Measurements from ENCODE around the gene CDC20.

CDC20 gene

DNA sequence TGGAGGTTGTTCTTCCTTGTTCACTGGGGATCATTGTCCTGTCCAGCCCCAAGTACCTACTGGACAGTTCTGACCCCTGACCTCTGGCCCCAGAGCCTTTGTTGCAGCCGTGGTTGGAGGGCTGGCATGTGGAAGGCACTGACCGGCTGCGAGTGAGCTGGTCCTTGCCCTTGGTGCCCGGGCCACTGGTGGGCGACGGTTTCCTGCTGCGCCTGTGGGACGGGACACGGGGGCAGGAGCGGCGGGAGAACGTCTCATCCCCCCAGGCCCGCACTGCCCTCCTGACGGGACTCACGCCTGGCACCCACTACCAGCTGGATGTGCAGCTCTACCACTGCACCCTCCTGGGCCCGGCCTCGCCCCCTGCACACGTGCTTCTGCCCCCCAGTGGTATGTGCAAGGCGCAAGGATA, 46.6 kb upstream of the CDC20 start:
- H3K79me2 ChIP-seq (ENCODE audit: control insufficient read depth, low read length) = no peaks in the 10 kb centered on the region
- no peaks in the 10 kb centered on the region for H3K4me1 ChIP-seq (ENCODE audit: control insufficient read depth, low read length)
- no peaks in the 10 kb centered on the region for H3K9me2 ChIP-seq (replicated peaks; ENCODE audit: control insufficient read depth, low read length)
- no peaks in the 10 kb centered on the region for H3K27me3 ChIP-seq (ENCODE audit: control insufficient read depth, low read length)
- H3K36me3 ChIP-seq (ENCODE audit: control insufficient read depth, low read length) = no peaks in the 10 kb centered on the region
- H3F3A ChIP-seq (ENCODE audit: control insufficient read depth, insufficient read depth) = no peaks in the 10 kb centered on the region
- no peak overlapping the region for H3K27ac ChIP-seq (ENCODE audit: low read depth, low read length)
- H3K9me3 ChIP-seq (ENCODE audit: control insufficient read depth, insufficient read depth, low read length) = no peaks in the 10 kb centered on the region
- no peak overlapping the region for H3K4me3 ChIP-seq (ENCODE audit: low read length)
- no peak overlapping the region for H3K4me2 ChIP-seq (ENCODE audit: low read length)
- H4K20me1 ChIP-seq (ENCODE audit: control insufficient read depth, insufficient read depth, low read depth, low read length) = no peaks in the 10 kb centered on the region
- TF ChIP-seq EZH2phosphoT487 (IDR thresholded peaks at IDR 0.05; ENCODE audit: borderline replicate concordance, low read length) = no peak
- TF ChIP-seq, protein P1, sequence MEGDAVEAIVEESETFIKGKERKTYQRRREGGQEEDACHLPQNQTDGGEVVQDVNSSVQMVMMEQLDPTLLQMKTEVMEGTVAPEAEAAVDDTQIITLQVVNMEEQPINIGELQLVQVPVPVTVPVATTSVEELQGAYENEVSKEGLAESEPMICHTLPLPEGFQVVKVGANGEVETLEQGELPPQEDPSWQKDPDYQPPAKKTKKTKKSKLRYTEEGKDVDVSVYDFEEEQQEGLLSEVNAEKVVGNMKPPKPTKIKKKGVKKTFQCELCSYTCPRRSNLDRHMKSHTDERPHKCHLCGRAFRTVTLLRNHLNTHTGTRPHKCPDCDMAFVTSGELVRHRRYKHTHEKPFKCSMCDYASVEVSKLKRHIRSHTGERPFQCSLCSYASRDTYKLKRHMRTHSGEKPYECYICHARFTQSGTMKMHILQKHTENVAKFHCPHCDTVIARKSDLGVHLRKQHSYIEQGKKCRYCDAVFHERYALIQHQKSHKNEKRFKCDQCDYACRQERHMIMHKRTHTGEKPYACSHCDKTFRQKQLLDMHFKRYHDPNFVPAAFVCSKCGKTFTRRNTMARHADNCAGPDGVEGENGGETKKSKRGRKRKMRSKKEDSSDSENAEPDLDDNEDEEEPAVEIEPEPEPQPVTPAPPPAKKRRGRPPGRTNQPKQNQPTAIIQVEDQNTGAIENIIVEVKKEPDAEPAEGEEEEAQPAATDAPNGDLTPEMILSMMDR (IDR thresholded peaks at IDR 0.05; ENCODE audit: low read depth, low read length, poor library complexity, severe bottlenecking) = no peak

DNA sequence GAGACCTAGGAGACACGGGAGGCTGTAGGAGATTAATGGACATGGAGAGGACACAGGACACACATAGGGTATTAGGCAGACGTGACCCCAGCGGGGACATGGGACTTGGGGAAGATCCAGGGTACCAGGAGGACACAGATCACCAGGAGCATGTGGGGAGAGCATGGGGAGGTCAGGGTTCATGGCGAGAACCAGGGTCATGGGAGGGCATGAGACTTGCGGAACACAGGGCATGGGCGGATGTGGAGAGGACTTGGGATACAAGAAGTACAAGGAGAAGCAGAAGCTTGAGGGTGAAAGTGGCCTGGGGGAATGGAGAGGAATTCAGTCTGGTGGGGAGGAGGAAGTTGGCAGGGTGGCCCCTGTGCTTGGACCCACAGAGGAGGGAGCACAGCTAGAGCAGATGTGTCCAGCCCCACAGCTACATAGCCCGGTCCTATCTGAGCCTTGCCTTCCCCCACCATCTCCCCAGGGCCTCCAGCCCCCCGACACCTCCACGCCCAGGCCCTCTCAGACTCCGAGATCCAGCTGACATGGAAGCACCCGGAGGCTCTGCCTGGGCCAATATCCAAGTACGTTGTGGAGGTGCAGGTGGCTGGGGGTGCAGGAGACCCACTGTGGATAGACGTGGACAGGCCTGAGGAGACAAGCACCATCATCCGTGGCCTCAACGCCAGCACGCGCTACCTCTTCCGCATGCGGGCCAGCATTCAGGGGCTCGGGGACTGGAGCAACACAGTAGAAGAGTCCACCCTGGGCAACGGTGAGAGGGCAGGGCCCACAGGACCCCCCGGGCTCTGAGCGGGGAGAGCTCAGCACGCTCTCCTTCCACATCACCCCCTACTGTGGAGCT, 45.9 kb upstream of the CDC20 start:
- H3K27ac ChIP-seq (ENCODE audit: low read depth, low read length) = no peak overlapping the region
- no peak overlapping the region for H3K4me2 ChIP-seq (ENCODE audit: low read length)
- no peaks in the 10 kb centered on the region for H3K9me2 ChIP-seq (replicated peaks; ENCODE audit: control insufficient read depth, low read length)
- no peak overlapping the region for H3K4me3 ChIP-seq (ENCODE audit: low read length)
- H4K20me1 ChIP-seq (ENCODE audit: control insufficient read depth, insufficient read depth, low read depth, low read length) = no peaks in the 10 kb centered on the region
- no peaks in the 10 kb centered on the region for H3K4me1 ChIP-seq (ENCODE audit: control insufficient read depth, low read length)
- H3F3A ChIP-seq (ENCODE audit: control insufficient read depth, insufficient read depth) = no peaks in the 10 kb centered on the region
- no peaks in the 10 kb centered on the region for H3K9me3 ChIP-seq (ENCODE audit: control insufficient read depth, insufficient read depth, low read length)
- no peak for TF ChIP-seq EZH2phosphoT487 (IDR thresholded peaks at IDR 0.05; ENCODE audit: borderline replicate concordance, low read length)
- TF ChIP-seq, protein P1 (IDR thresholded peaks at IDR 0.05; ENCODE audit: low read depth, low read length, poor library complexity, severe bottlenecking) = no peak
- H3K27me3 ChIP-seq (ENCODE audit: control insufficient read depth, low read length) = no peaks in the 10 kb centered on the region
- no peaks in the 10 kb centered on the region for H3K36me3 ChIP-seq (ENCODE audit: control insufficient read depth, low read length)
- no peaks in the 10 kb centered on the region for H3K79me2 ChIP-seq (ENCODE audit: control insufficient read depth, low read length)

DNA sequence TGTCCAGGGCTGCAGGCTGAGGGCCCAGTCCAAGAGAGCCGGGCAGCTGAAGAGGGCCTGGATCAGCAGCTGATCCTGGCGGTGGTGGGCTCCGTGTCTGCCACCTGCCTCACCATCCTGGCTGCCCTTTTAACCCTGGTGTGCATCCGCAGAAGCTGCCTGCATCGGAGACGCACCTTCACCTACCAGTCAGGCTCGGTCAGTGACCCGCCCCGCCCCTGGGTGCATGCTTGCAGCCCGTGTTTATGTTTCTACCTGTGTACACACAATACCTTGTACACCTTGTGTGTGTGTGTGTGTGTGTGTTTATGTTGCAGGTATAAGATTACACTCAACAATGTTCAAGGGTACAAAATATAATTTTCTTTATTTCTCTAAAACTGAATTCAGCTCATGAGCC, 45.0 kb upstream of the CDC20 start:
- no peaks in the 10 kb centered on the region for H3F3A ChIP-seq (ENCODE audit: control insufficient read depth, insufficient read depth)
- H3K27me3 ChIP-seq (ENCODE audit: control insufficient read depth, low read length) = no peaks in the 10 kb centered on the region
- H3K27ac ChIP-seq (ENCODE audit: low read depth, low read length) = no peak overlapping the region
- no peaks in the 10 kb centered on the region for H3K9me3 ChIP-seq (ENCODE audit: control insufficient read depth, insufficient read depth, low read length)
- H3K36me3 ChIP-seq (ENCODE audit: control insufficient read depth, low read length) = no peaks in the 10 kb centered on the region
- no peaks in the 10 kb centered on the region for H3K79me2 ChIP-seq (ENCODE audit: control insufficient read depth, low read length)
- H3K4me2 ChIP-seq (ENCODE audit: low read length) = no peak overlapping the region
- H3K9me2 ChIP-seq (replicated peaks; ENCODE audit: control insufficient read depth, low read length) = no peaks in the 10 kb centered on the region
- H3K4me1 ChIP-seq (ENCODE audit: control insufficient read depth, low read length) = no peaks in the 10 kb centered on the region
- H4K20me1 ChIP-seq (ENCODE audit: control insufficient read depth, insufficient read depth, low read depth, low read length) = no peaks in the 10 kb centered on the region
- no peak overlapping the region for H3K4me3 ChIP-seq (ENCODE audit: low read length)
- TF ChIP-seq, protein P1 (IDR thresholded peaks at IDR 0.05; ENCODE audit: low read depth, low read length, poor library complexity, severe bottlenecking) = no peak
- no peak for TF ChIP-seq EZH2phosphoT487 (IDR thresholded peaks at IDR 0.05; ENCODE audit: borderline replicate concordance, low read length)
